ENCODE results near the gene SAMD4B.

GRCh38 chr19:39363901-39364457 is 21.8 kb downstream of the SAMD4B start:
- no peak for TF ChIP-seq CHD4 (IDR thresholded peaks at IDR 0.05)
- TF ChIP-seq MLLT1 (IDR thresholded peaks at IDR 0.05) = no peak
- no peak for TF ChIP-seq RFX5 (IDR thresholded peaks at IDR 0.05; ENCODE audit: low read depth, low read length)
- TF ChIP-seq ZNF274 (IDR thresholded peaks at IDR 0.05; ENCODE audit: insufficient read depth, insufficient read length) = no peak
- TF ChIP-seq POLR2A (IDR thresholded peaks at IDR 0.05; ENCODE audit: low read depth, low read length) = no peak
- no peak for TF ChIP-seq MAX (IDR thresholded peaks at IDR 0.05; ENCODE audit: low read depth, low read length)
- TF ChIP-seq SIN3A (IDR thresholded peaks at IDR 0.05; ENCODE audit: low read depth, low read length) = no peak
- TF ChIP-seq EP300 (IDR thresholded peaks at IDR 0.05; ENCODE audit: borderline replicate concordance in 1 of 2, control insufficient read depth in 1 of 2, low read depth in 2 of 2, low read length in 2 of 2) = no peak
